ENCODE measurements around the gene CTTN.
"Not testable (repeated sequence)": the region's sequence is repeated elsewhere in the genome, so short reads cannot be mapped to it uniquely, and the experiment has no call there.

The CTTN gene

GRCh38 chr11:70407814-70408213 is 9.5 kb downstream of the CTTN start:
- no peak for DNase-seq (ENCODE audit: low read depth)
- H3K4me3 ChIP-seq (ENCODE audit: low read depth, low read length), result no peak overlapping the region
- no peak for TF ChIP-seq CTCF (IDR thresholded peaks at IDR 0.05; ENCODE audit: insufficient read depth, low read depth, low read length, missing control alignments)

GRCh38 chr11:70408326-70408725 is 10.0 kb downstream of the CTTN start:
- not testable (repeated sequence) for H3K4me3 ChIP-seq (ENCODE audit: low read depth, low read length); DNase-seq (ENCODE audit: low read depth)

GRCh38 chr11:70409437-70409836 is 11.1 kb downstream of the CTTN start:
- no peak for TF ChIP-seq CTCF (IDR thresholded peaks at IDR 0.05; ENCODE audit: insufficient read depth, low read depth, low read length, missing control alignments)
- DNase-seq (ENCODE audit: low read depth), result no peak
- no peak overlapping the region for H3K4me3 ChIP-seq (ENCODE audit: low read depth, low read length)

- DNase-seq (ENCODE audit: low read depth), result no peak
Measured at GRCh38 chr11:70409871-70410270, 11.5 kb downstream of the CTTN start.

GRCh38 chr11:70410276-70411205 is 12.2 kb downstream of the CTTN start:
- no peak overlapping the region for H3K4me3 ChIP-seq (ENCODE audit: low read depth, low read length)
- DNase-seq (ENCODE audit: low read depth), result no peak
- no peak for TF ChIP-seq CTCF (IDR thresholded peaks at IDR 0.05; ENCODE audit: insufficient read depth, low read depth, low read length, missing control alignments)

More at GRCh38 chr11:70409871-70410270, 11.5 kb downstream of the CTTN start:
- H3K4me3 ChIP-seq (ENCODE audit: low read depth, low read length), result no peak overlapping the region
- no peak for TF ChIP-seq CTCF (IDR thresholded peaks at IDR 0.05; ENCODE audit: insufficient read depth, low read depth, low read length, missing control alignments)

GRCh38 chr11:70411713-70412452 is 13.6 kb downstream of the CTTN start:
- no peak for TF ChIP-seq CTCF (IDR thresholded peaks at IDR 0.05; ENCODE audit: insufficient read depth, low read depth, low read length, missing control alignments)
- H3K4me3 ChIP-seq (ENCODE audit: low read depth, low read length), result no peak overlapping the region
- DNase-seq (ENCODE audit: low read depth), result no peak

- H3K4me3 ChIP-seq (ENCODE audit: low read depth, low read length), result no peak overlapping the region
- no peak for DNase-seq (ENCODE audit: low read depth)
- TF ChIP-seq CTCF (IDR thresholded peaks at IDR 0.05; ENCODE audit: insufficient read depth, low read depth, low read length, missing control alignments), result no peak
Measured at GRCh38 chr11:70413151-70413550, 14.8 kb downstream of the CTTN start.

Data from GM12865 (cell line).